MM.1S (cell line): ENCODE data around the gene XRCC4.
A peak's percentile ranks its signal among the peaks of the same experiment; 100 is the strongest.

Experiments used
- DNase-seq: peaks from one replicate; pipeline ENCODE4 v3.0.0-alpha.2; 2015
- H2AFZ ChIP-seq: fragments of 300-600 bp; sonication (generic); 2 replicates; pipeline ENCODE4 v1.6.0; 2016; ENCODE audit warnings: antibody characterized with exemption, low read length
- H3F3A ChIP-seq: fragments of 300-600 bp; sonication (generic); 2 replicates; pipeline ENCODE4 v1.6.1; 2016; ENCODE audit warnings: mild to moderate bottlenecking, antibody characterized with exemption, low read length, moderate library complexity, mixed read lengths; ENCODE audit not compliant: insufficient read depth
- H3K27ac ChIP-seq: fragments of 300-600 bp; sonication (generic); 2 replicates; pipeline ENCODE4 v1.5.1; 2016; ENCODE audit warnings: mild to moderate bottlenecking, low read length
- H3K27me3 ChIP-seq: fragments of 300-600 bp; sonication (generic); replicated peaks from 2 replicates; pipeline ENCODE4 v1.6.0; 2016; ENCODE audit warnings: low read length; ENCODE audit not compliant: insufficient read depth
- H3K36me3 ChIP-seq: fragments of 300-600 bp; sonication (generic); replicated peaks from 2 replicates; pipeline ENCODE4 v1.6.1; 2016; ENCODE audit warnings: mild to moderate bottlenecking, low read length, mixed read lengths; ENCODE audit not compliant: insufficient read depth
- H3K4me1 ChIP-seq: fragments of 300-600 bp; sonication (generic); 2 replicates; pipeline ENCODE4 v1.6.1; 2016; ENCODE audit warnings: low read length, mixed read lengths
- H3K4me2 ChIP-seq: fragments of 300-600 bp; sonication (generic); 2 replicates; pipeline ENCODE4 v1.6.0; 2016; ENCODE audit warnings: low read depth, low read length
- H3K4me3 ChIP-seq: fragments of 300-600 bp; sonication (generic); 2 replicates; pipeline ENCODE4 v1.5.1; 2016; ENCODE audit warnings: low read length, mixed read lengths
- H3K79me2 ChIP-seq: fragments of 300-600 bp; sonication (generic); 2 replicates; pipeline ENCODE4 v1.6.1; 2016; ENCODE audit warnings: mixed run types, low read length, mixed read lengths
- H3K9ac ChIP-seq: fragments of 300-600 bp; sonication (generic); 2 replicates; pipeline ENCODE4 v1.6.1; 2016; ENCODE audit warnings: low read length, mixed read lengths
- H3K9me2 ChIP-seq: fragments of 300-600 bp; sonication (generic); replicated peaks from 2 replicates; pipeline ENCODE4 v1.6.1; 2016; ENCODE audit warnings: mild to moderate bottlenecking, low read length, mixed read lengths; ENCODE audit not compliant: insufficient read depth
- H3K9me3 ChIP-seq: fragments of 300-600 bp; sonication (generic); replicated peaks from 2 replicates; pipeline ENCODE4 v1.6.1; 2016; ENCODE audit warnings: mild to moderate bottlenecking, low read length, mixed read lengths; ENCODE audit not compliant: insufficient read depth
- H4K20me1 ChIP-seq: fragments of 300-600 bp; sonication (generic); 2 replicates; pipeline ENCODE4 v1.6.1; 2016; ENCODE audit warnings: mild to moderate bottlenecking, low read length, moderate library complexity, mixed read lengths; ENCODE audit not compliant: insufficient read depth
- CTCF ChIP-seq: fragments of 300-600 bp; sonication (generic); IDR thresholded peaks from 2 replicates; pipeline ENCODE4 v1.5.1; 2016; ENCODE audit warnings: antibody characterized with exemption, low read length, mixed read lengths
- EZH2 ChIP-seq: fragments of 300-600 bp; sonication (generic); optimal IDR thresholded peaks from 2 replicates; pipeline ENCODE3; 2017; ENCODE audit warnings: low read depth, mild to moderate bottlenecking, antibody characterized with exemption, low read length, mixed read lengths
- EZH2phosphoT487 ChIP-seq: fragments of 300-600 bp; sonication (generic); IDR thresholded peaks from 2 replicates; pipeline ENCODE4 v1.6.1; 2018; ENCODE audit warnings: antibody characterized with exemption, low read length

Gene XRCC4

DNA sequence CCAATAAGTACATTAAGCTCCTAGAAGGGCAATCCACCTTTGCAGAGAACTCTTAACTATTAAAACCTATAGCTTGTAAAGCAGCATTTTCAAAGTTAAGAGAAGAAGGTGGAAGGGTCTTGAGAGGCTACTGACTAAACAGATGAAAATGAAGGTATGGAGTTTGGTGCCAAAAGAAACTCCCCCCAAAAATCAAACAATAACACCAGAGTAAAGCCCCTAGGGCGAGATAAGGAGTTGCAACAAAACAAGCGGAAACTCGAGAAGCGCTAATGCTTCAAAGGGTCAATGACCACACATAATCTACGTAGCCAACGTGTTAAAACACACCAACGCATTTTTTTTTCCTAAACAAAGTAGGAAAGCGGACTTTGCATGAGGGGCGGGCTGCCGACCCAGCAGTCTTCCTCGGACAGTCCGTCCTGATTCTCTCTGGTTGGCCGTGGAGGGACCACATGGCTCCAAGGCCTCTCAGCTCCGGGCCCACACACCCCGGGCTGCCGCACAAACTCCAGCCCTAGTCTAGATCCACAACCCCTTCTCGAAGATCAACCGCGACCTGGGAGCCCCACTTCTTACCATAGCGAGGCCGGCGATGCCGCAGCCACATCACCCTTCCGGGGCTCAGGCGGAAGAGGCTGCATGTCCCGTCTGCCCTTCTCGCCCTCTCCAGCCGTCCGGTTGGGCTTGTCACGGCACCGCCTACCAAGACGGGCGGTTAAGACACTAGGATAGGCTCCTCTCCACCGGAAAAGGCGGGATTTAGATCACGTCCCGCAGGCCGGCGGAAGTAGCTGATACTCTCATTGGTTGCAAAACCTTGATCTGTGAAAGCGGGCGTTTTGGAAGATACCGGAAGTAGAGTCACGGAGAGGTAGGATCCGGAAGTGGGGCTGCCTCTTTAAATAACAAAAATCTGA is at the start of gene XRCC4, which contains the start of gene TMEM167A:
TSS of gene XRCC4 (plus strand) at position 806 of the 920 bp plus-strand sequence. CDS start 27,373 bp downstream, outside the sequence.
TSS of gene TMEM167A (minus strand) at position 653 of the 920 bp plus-strand sequence. CDS start at position 582, 71 bp downstream.
- H3K9me2 ChIP-seq: no peaks in the 10 kb centered on the region
- peaks cover 77% of the 10 kb centered on the region for H3K79me2 ChIP-seq
- H3K27me3 ChIP-seq: no peaks in the 10 kb centered on the region

DNA sequence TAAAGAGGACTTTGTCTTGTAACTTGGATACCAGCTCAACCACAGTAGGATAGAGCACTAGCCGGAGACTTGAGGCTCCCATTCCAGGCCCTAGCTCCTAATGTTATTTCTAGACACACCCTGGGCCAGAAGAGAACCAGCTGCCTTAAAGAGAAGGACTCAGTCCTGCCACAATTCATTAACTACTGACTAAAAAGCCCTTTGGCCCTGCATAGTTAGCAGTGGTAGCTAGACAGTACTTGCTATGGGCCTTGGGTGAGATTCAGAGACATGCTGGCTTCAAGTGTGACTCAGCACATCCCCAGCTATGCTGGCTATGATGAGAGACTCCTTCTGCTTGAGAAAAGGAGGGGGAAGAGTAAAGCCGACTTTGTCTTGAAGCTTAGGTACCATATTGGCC is 47.4 kb upstream of the XRCC4 start:
- Histone ChIP-seq H3K4me3 (no peak overlapping the region), H3K79me2 (no peaks in the 10 kb centered on the region), H2AFZ (no peak overlapping the region), H3F3A (no peaks in the 10 kb centered on the region), H3K9me2 (no peaks in the 10 kb centered on the region), H3K9me3 (no peaks in the 10 kb centered on the region), H3K9ac (no peak overlapping the region), H3K27ac (no peak overlapping the region), H3K4me1 (peaks cover 5% of the 10 kb centered on the region), H3K27me3 (no peaks in the 10 kb centered on the region), H3K4me2 (no peak overlapping the region), H4K20me1 (no peaks in the 10 kb centered on the region), H3K36me3 (no peaks in the 10 kb centered on the region)
- DNase-seq: no peak
- TF ChIP-seq CTCF (no peak), EZH2 (no peak), EZH2phosphoT487 (no peak)

More for the DNA sequence above, at the start of gene XRCC4, which contains the start of gene TMEM167A:
- 0 out of 2 replicates have a peak, but pooled peaks cover 4% of the 10 kb centered on the region for H3K36me3 ChIP-seq
- H2AFZ ChIP-seq: peak within 1 kb of the TSS; percentile 98
- H3K4me3 ChIP-seq: peak within 1 kb of the TSS; percentile 95
- H3K9me3 ChIP-seq: no peaks in the 10 kb centered on the region
- TF ChIP-seq EZH2: no peak
- no peak for TF ChIP-seq EZH2phosphoT487
- TF ChIP-seq CTCF: no peak
- peak within 1 kb of the TSS; percentile 93 for H3K9ac ChIP-seq
- DNase-seq: peak; percentile 100
- peaks cover 10% of the 10 kb centered on the region; the same call in 1 of the 2 replicates for H3K4me1 ChIP-seq
- peaks cover 10% of the 10 kb centered on the region; the same call in 1 of the 2 replicates for H3F3A ChIP-seq
- peak within 1 kb of the TSS; percentile 72 for H3K27ac ChIP-seq
- H4K20me1 ChIP-seq: 0 out of 2 replicates have a peak, but pooled peaks cover 5% of the 10 kb centered on the region
- peak within 1 kb of the TSS; percentile 80 for H3K4me2 ChIP-seq

GRCh38 chr5:83031381-83031780 is 46.0 kb upstream of the XRCC4 start:
- H3K4me1 ChIP-seq: peaks cover 5% of the 10 kb centered on the region

More at GRCh38 chr5:83031381-83031780, 46.0 kb upstream of the XRCC4 start:
- Histone ChIP-seq H3K27me3 (no peaks in the 10 kb centered on the region), H3K9me3 (no peaks in the 10 kb centered on the region), H4K20me1 (no peaks in the 10 kb centered on the region), H3F3A (no peaks in the 10 kb centered on the region), H2AFZ (no peak overlapping the region), H3K36me3 (no peaks in the 10 kb centered on the region), H3K4me3 (no peak overlapping the region), H3K9ac (no peak overlapping the region), H3K9me2 (no peaks in the 10 kb centered on the region), H3K27ac (no peak overlapping the region), H3K4me2 (no peak overlapping the region), H3K79me2 (no peaks in the 10 kb centered on the region)
- TF ChIP-seq EZH2phosphoT487 (no peak), CTCF (no peak), EZH2 (no peak)
- DNase-seq: no peak
